GM12878 (cell line): Measurements from ENCODE around the gene SIX3. TPM values are rescaled to one million over a fixed set of nuclear protein-coding genes. Genes with fewer than 3 reads are reported as not detected.
A peak's percentile ranks its signal among the peaks of the same experiment; 100 is the strongest.

Experiments
- ATAC-seq: fragments of 200-7000 bp; cut with Tn5 transposase; 3 replicates; pipeline ENCODE4 v1.9.1; 2020; ENCODE audit warnings: mild to moderate bottlenecking, moderate library complexity
- BruUV-seq: library from RNA; stranded (reverse); fragments of 400-500 nt; replicated peaks from 2 replicates; lab custom pipeline; 2021; lab: Mats Ljungman, UMichigan
- CTCF ChIA-PET: fragments of 300-600 bp; sonication (Branson Sonifier 250); formaldehyde crosslinking; extraction: SDS; loops from one replicate; lab custom pipeline; 2021; ENCODE audit warnings: inconsistent platforms; lab: Yijun Ruan, JAX
- POLR2A ChIA-PET: fragments of 350-600 bp; formaldehyde crosslinking; extraction: SDS; loops from one replicate; lab custom pipeline; 2021; ENCODE audit warnings: inconsistent platforms; lab: Charles Lee
- RAD21 ChIA-PET: fragments of 300-600 bp; sonication (Branson Sonifier 250); formaldehyde crosslinking; loops from one replicate; lab custom pipeline; 2023; ENCODE audit warnings: antibody characterized with exemption; ENCODE audit not compliant: unreplicated experiment; lab: Charles Lee
- SMC1A ChIA-PET: fragments of 300-600 bp; sonication (Branson Sonifier 250); formaldehyde crosslinking; loops from one replicate; lab custom pipeline; 2023; ENCODE audit not compliant: unreplicated experiment, uncharacterized antibody; lab: Charles Lee
- DNase-seq: peaks from one replicate; pipeline ENCODE4 v3.0.0-alpha.2; 2011; ENCODE audit warnings: low read depth, low spot score
- FAIRE-seq: peaks from 3 replicates; lab custom pipeline; 2011; peaks lifted over from hg19 to GRCh38; lab: Jason Lieb, UNC
- H2AFZ ChIP-seq: 2 replicates; pipeline ENCODE4 v1.6.0; 2011; ENCODE audit warnings: low read depth, low read length, control low read depth; ENCODE audit not compliant: control insufficient read depth
- H3K27ac ChIP-seq: 2 replicates; pipeline ENCODE4 v1.5.1; 2011; ENCODE audit warnings: control low read depth; ENCODE audit not compliant: control insufficient read depth, insufficient read depth
- H3K27me3 ChIP-seq, 2 experiments: replicated peaks in 1 of 2; 2 replicates each; pipeline versions ENCODE4 v1.6.0 to v1.6.1; 2011; ENCODE audit warnings: low read length in 1 of 2; ENCODE audit not compliant: control insufficient read depth in 2 of 2, insufficient read depth in 2 of 2
- H3K36me3 ChIP-seq, 2 experiments: 2 replicates each; pipeline ENCODE4 v1.5.1; 2011; ENCODE audit warnings: low read length in 1 of 2; ENCODE audit not compliant: control insufficient read depth in 2 of 2, insufficient read depth in 2 of 2
- H3K4me1 ChIP-seq: 2 replicates; pipeline ENCODE4 v1.6.1; 2011; ENCODE audit warnings: mild to moderate bottlenecking, low read length, moderate library complexity, mixed read lengths; ENCODE audit not compliant: control insufficient read depth, insufficient read depth
- H3K4me2 ChIP-seq: 2 replicates; pipeline ENCODE4 v1.6.0; 2011; ENCODE audit warnings: control low read depth; ENCODE audit not compliant: control insufficient read depth, insufficient read depth
- H3K4me3 ChIP-seq: fragments of 200-600 bp; sonication (generic); 2 replicates; pipeline ENCODE4 v1.5.1; 2016
- H3K79me2 ChIP-seq: 2 replicates; pipeline ENCODE4 v1.6.0; 2011; ENCODE audit warnings: low read length; ENCODE audit not compliant: control insufficient read depth, insufficient read depth
- H3K9ac ChIP-seq: 2 replicates; pipeline ENCODE4 v1.8.0; 2011; ENCODE audit warnings: low read length, control low read depth, mixed read lengths; ENCODE audit not compliant: control insufficient read depth, insufficient read depth
- H3K9me3 ChIP-seq: replicated peaks from 3 replicates; pipeline ENCODE4 v1.5.1; 2011; ENCODE audit warnings: mild to moderate bottlenecking, low read length; ENCODE audit not compliant: control insufficient read depth, insufficient read depth
- H4K20me1 ChIP-seq: 2 replicates; pipeline ENCODE4 v1.6.0; 2011; ENCODE audit not compliant: control insufficient read depth, insufficient read depth
- ASH2L ChIP-seq: fragments of 300-600, 200-600 bp; sonication (generic); IDR thresholded peaks from 2 replicates; pipeline ENCODE4 v1.6.1; 2017; ENCODE audit warnings: low read depth, mild to moderate bottlenecking, borderline replicate concordance
- ATF7 ChIP-seq: fragments of 450-650 bp; IDR thresholded peaks from 2 replicates; pipeline ENCODE4 v1.6.1; 2016; ENCODE audit warnings: low read depth, mild to moderate bottlenecking
- JUNB ChIP-seq: IDR thresholded peaks from 2 replicates; pipeline ENCODE4 v1.6.1; 2016; ENCODE audit warnings: antibody characterized with exemption, mild to moderate bottlenecking
- NFYA ChIP-seq: IDR thresholded peaks from 2 replicates; pipeline ENCODE4 v1.6.1; 2011; ENCODE audit warnings: low read depth, mild to moderate bottlenecking, low read length, improper control_type of control experiment, borderline replicate concordance
- RAD51 ChIP-seq: fragments of 450-650 bp; IDR thresholded peaks from 2 replicates; pipeline ENCODE4 v1.6.1; 2016; ENCODE audit warnings: moderate library complexity, mild to moderate bottlenecking, inconsistent platforms
- RUNX3 ChIP-seq: IDR thresholded peaks from 2 replicates; pipeline ENCODE4 v1.6.1; 2012; ENCODE audit warnings: low read length, inconsistent platforms
- SREBF1 ChIP-seq: IDR thresholded peaks from 2 replicates; pipeline ENCODE4 v1.6.1; 2012; ENCODE audit warnings: mild to moderate bottlenecking, low read length
- SREBF2 ChIP-seq: IDR thresholded peaks from 2 replicates; pipeline ENCODE4 v1.6.1; 2012; ENCODE audit warnings: mild to moderate bottlenecking, low read length
- YY1 ChIP-seq: IDR thresholded peaks from 2 replicates; pipeline ENCODE4 v1.6.1; 2011; ENCODE audit warnings: low read depth, mild to moderate bottlenecking, low read length
- ZNF622 ChIP-seq: fragments of 450-650 bp; IDR thresholded peaks from 2 replicates; pipeline ENCODE4 v1.6.1; 2017; ENCODE audit warnings: mild to moderate bottlenecking, inconsistent platforms
- ZSCAN29 ChIP-seq: fragments of 450-650 bp; IDR thresholded peaks from 2 replicates; pipeline ENCODE4 v1.6.1; 2017; ENCODE audit warnings: mild to moderate bottlenecking, moderate library complexity
- WGBS: methylation state at CpG from one replicate; pipeline ENCODE4 v1.1.6; 2016; ENCODE audit warnings: low lambda C conversion rate; ENCODE audit not compliant: insufficient replicate concordance, insufficient coverage; ENCODE audit errors: missing lambda C conversion rate; 5-methylcytosine and 5-hydroxymethylcytosine counted together
- in situ Hi-C: fragments of 300-500 bp; cut with MboI; formaldehyde crosslinking; loops from 9 replicates; pipeline ENCODE4 v1.14.3; 2018; ENCODE audit warnings: mixed read lengths
- intact Hi-C: fragments of 100-400 bp; cut with micrococcal nuclease; formaldehyde crosslinking; loops from one replicate; pipeline ENCODE4 v1.14.2; 2022; ENCODE audit not compliant: unreplicated experiment
- polyA plus RNA-seq, 11 experiments: library from polyadenylated mRNA; depleted of rRNA in 4 of 11; unstranded in 6 of 11; stranded (reverse) in 5 of 11; fragments of >200 nt; fragmentation: Nextera tagmentation in 4 of 11; fragmentation: Illumina TruSeq in 1 of 11; extraction: Ambion mirVana in 4 of 11; extraction: Trizol in 1 of 11; gene quantifications; 1 replicate in 1 of 11; 2 replicates in 10 of 11; pipeline versions ENCODE4 v1.2.1 to v1.2.3, GENCODE V29; 2011 to 2016; ENCODE audit warnings: inconsistent platforms in 2 of 11, missing spikeins in 2 of 11, low read depth in 1 of 11
- total RNA-seq, 4 experiments: library from RNA; depleted of rRNA in 3 of 4; stranded (reverse); fragments of >200 nt in 3 of 4; fragmentation: Illumina TruSeq in 1 of 4; extraction: Trizol in 1 of 4; gene quantifications; 2 replicates each; pipeline versions ENCODE4 v1.2.1 to v1.2.3, GENCODE V29; 2013 to 2021
- TF ChIP-seq, protein P1 (sequence below): fragments of 450-650 bp; formaldehyde crosslinking; IDR thresholded peaks from 2 replicates; pipeline ENCODE4 v1.4.0; 2020; ENCODE audit warnings: mild to moderate bottlenecking, moderate library complexity

SIX3 gene
- total and polyA plus RNA-seq, 10 of the 15 experiments (the other 5 are each of a cell fraction or from before 2014, with no cell fraction given) = 0.05 to 0.42 (median 0.13) TPM; not detected in 4

DNA sequence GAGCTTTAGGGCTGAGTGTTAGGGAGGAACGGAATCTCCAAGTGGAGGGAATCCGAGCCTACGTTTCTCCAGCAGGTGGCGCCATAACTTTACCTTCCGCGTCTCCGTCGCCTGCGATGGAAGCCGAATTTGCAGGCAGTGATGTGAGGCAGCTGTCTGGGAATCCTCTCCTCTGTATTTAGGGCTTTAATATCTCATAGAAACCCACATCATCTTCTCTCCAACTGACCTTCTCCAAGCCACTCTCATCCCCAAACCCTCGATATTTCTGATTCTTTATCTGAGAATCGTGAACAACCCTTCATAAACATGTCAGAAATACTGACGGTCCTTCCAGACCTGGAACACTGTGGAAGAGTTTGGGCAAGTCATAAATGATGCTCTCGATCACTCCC lies 40.2 kb downstream of the SIX3 start (continued):
- no peak for TF ChIP-seq SREBF2

DNA sequence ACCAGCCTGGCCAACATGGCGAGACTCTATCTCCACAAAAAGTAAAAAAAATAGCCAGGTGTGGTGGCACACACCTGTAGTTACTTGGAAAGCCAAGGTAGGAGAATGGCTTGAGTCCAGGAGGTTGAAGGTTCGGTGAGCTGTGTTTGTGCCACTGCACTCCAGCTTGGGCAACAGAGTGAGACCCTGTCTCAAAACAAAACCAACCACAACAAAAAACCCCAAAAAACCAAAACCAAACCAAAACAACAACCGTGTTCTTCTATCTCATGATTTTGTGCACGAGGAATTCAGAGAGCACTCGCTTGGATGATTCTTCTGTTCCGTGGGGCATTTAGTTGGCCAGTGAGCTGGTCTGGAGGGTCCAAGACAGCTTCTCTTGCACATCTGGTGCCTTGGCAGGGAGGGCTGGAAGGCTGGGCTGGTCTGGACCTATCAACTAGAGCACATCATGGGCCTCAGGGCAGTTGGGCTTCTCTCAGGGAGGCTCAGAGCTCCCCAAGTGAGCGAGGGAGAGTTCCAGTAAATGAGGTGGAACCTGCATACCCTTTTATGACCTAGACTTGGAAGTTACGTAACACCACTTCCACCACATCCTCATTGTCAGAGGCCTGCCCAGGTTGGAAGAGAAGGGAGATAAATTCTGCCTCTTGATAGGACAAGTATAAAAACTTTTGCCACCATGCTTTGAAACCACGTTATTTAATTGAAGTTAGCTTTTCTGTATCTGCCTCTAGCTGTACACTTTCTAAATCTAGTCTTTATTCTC lies 42.5 kb downstream of the SIX3 start:
- no peaks in the 10 kb centered on the region for H3K36me3 ChIP-seq
- intact Hi-C loops = loop anchor here (5.0 kb wide), 1 partner anchor 593 kb away; no protein-coding TSS in a partner anchor
- H3K27me3 ChIP-seq = no peaks in the 10 kb centered on the region
- ChIA-PET RAD21 (interaction anchor here (0.9 to 8.4 kb wide), 6 partner anchors 9 to 795 kb away, joined by 3 to 120 read pairs (median 3); no protein-coding TSS in a partner anchor), CTCF (interaction anchor here (0.7 to 10.8 kb wide), 13 partner anchors 9 to 594 kb away, joined by 3 to 227 read pairs (median 4); no protein-coding TSS in a partner anchor), SMC1A (interaction anchor here (0.9 to 8.8 kb wide), 9 partner anchors 8 to 653 kb away, joined by 3 to 156 read pairs (median 4); no protein-coding TSS in a partner anchor), POLR2A (no interaction called here)
- DNase-seq (no peak), ATAC-seq (peak; percentile 58), FAIRE-seq (no peak)
- no TSS peak for BruUV-seq
- 8% methylated on average over 9 of the region's 9 CpGs for WGBS
- peaks cover 4% of the 10 kb centered on the region for H3K4me1 ChIP-seq
- H3K27ac ChIP-seq = no peak overlapping the region
- no peak overlapping the region for H3K9ac ChIP-seq
- H3K4me2 ChIP-seq = 0 out of 2 replicates have a peak overlapping the region, but pooled peaks have one; percentile 33
- in situ Hi-C loops = loop anchor here (10.0 to 25.0 kb wide), 2 partner anchors 651 to 953 kb away; no protein-coding TSS in a partner anchor
- H2AFZ ChIP-seq = no peak overlapping the region
- no peaks in the 10 kb centered on the region; the same call in 2 of the 3 replicates for H3K9me3 ChIP-seq
- H3K4me3 ChIP-seq = no peak overlapping the region
- no peaks in the 10 kb centered on the region for H4K20me1 ChIP-seq
- H3K79me2 ChIP-seq = no peaks in the 10 kb centered on the region
- TF ChIP-seq RUNX3 (peak; percentile 73), NFYA (no peak)
- TF ChIP-seq, all 136 proteins: peak for 1

DNA sequence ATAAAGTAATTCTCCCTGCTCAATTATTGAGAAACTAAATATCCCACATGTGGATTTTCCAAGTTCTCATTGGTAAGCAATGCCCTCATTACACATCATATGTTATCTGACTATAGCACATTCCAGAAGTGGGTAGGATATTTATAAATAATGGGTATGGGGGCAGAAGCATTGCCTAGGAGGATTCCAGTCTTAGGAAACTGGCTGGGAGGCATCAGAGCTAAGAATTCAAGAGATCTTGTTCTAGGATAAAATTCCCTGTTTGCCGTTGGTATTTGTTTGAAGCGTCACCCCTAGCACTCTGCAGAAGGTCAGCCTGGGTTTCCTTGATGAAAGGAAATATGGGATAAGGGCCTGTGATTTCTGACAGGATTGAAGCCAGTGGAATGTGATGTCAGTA lies 47.7 kb downstream of the SIX3 start:
- Histone ChIP-seq H3K9ac (no peak overlapping the region), H3K79me2 (no peaks in the 10 kb centered on the region), H3K4me3 (no peak overlapping the region), H3K36me3 (no peaks in the 10 kb centered on the region), H2AFZ (no peak overlapping the region), H3K27ac (no peak overlapping the region), H3K27me3 (no peaks in the 10 kb centered on the region), H3K9me3 (no peaks in the 10 kb centered on the region; the same call in 2 of the 3 replicates), H3K4me1 (peaks cover under 1% of the 10 kb centered on the region; the same call in 1 of the 2 replicates), H4K20me1 (no peaks in the 10 kb centered on the region), H3K4me2 (no peak overlapping the region)
- FAIRE-seq (no peak), DNase-seq (no peak), ATAC-seq (no peak)
- intact Hi-C loops = no loop called here
- RAD21 ChIA-PET = no interaction called here
- no TSS peak for BruUV-seq
- POLR2A ChIA-PET = no interaction called here
- CTCF ChIA-PET = no interaction called here
- 28% methylated on average over 2 of the region's 2 CpGs for WGBS
- in situ Hi-C loops = loop anchor here (10.0 to 25.0 kb wide), 2 partner anchors 646 to 948 kb away; no protein-coding TSS in a partner anchor
- SMC1A ChIA-PET = no interaction called here
- TF ChIP-seq ATF7 = no peak
- TF ChIP-seq ZNF622 = no peak
- TF ChIP-seq, protein P1, sequence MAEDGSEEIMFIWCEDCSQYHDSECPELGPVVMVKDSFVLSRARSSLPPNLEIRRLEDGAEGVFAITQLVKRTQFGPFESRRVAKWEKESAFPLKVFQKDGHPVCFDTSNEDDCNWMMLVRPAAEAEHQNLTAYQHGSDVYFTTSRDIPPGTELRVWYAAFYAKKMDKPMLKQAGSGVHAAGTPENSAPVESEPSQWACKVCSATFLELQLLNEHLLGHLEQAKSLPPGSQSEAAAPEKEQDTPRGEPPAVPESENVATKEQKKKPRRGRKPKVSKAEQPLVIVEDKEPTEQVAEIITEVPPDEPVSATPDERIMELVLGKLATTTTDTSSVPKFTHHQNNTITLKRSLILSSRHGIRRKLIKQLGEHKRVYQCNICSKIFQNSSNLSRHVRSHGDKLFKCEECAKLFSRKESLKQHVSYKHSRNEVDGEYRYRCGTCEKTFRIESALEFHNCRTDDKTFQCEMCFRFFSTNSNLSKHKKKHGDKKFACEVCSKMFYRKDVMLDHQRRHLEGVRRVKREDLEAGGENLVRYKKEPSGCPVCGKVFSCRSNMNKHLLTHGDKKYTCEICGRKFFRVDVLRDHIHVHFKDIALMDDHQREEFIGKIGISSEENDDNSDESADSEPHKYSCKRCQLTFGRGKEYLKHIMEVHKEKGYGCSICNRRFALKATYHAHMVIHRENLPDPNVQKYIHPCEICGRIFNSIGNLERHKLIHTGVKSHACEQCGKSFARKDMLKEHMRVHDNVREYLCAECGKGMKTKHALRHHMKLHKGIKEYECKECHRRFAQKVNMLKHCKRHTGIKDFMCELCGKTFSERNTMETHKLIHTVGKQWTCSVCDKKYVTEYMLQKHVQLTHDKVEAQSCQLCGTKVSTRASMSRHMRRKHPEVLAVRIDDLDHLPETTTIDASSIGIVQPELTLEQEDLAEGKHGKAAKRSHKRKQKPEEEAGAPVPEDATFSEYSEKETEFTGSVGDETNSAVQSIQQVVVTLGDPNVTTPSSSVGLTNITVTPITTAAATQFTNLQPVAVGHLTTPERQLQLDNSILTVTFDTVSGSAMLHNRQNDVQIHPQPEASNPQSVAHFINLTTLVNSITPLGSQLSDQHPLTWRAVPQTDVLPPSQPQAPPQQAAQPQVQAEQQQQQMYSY (CRISPR knock-in tag) = no peak
- no peak for TF ChIP-seq ZSCAN29
- no peak for TF ChIP-seq JUNB
- no peak for TF ChIP-seq YY1
- no peak for TF ChIP-seq ASH2L
- TF ChIP-seq SREBF1 = no peak
- TF ChIP-seq RAD51 = no peak
